ENCODE results near the gene ASB13.

Gene ASB13

DNA sequence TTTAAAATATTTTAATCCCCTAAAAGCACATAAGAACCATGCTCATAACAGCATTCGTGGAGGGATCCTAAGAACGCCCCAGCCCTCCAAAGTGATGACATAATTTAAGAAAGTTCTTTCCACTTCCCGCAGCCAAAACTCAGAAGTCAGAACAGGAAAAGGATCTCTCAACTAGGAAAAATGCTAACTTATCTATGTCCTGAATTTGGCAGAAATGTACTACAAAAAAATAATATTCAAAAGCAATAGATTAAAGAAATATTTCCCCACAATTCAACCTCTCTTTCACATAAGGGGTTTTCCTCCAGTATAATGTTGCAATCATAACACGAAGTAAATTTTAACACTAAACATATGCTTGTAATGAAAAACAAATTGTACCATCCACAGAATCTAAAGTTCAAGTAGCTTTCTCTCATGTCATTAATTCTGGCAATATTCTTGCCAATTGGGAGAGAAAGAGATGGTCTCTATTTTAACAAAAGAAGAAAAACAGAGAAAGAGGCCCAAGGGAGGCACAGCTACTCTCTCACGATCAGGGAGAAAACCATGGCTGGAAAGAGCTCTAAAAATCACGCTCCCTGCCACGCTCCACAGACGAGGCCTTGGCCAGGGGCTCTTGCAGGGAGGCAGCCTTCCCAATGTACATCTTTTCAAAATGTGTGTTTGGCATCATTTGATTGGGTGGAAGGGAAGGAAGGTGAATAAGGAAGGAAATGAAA, 22.9 kb downstream of the ASB13 start:
- no peaks in the 10 kb centered on the region for H3K9me3 ChIP-seq (replicated peaks; ENCODE audit: insufficient read depth, low read length)
- H3K27me3 ChIP-seq (replicated peaks; ENCODE audit: insufficient read depth, low read length): no peaks in the 10 kb centered on the region
- H3K4me2 ChIP-seq (ENCODE audit: low read depth, low read length): no peak overlapping the region
- no peaks in the 10 kb centered on the region for H3K9me2 ChIP-seq (replicated peaks; ENCODE audit: insufficient read depth, low read length)
- H3K4me1 ChIP-seq (ENCODE audit: low read length): no peaks in the 10 kb centered on the region
- no peak overlapping the region for H2AFZ ChIP-seq (ENCODE audit: low read length)
- TF ChIP-seq, protein P1, sequence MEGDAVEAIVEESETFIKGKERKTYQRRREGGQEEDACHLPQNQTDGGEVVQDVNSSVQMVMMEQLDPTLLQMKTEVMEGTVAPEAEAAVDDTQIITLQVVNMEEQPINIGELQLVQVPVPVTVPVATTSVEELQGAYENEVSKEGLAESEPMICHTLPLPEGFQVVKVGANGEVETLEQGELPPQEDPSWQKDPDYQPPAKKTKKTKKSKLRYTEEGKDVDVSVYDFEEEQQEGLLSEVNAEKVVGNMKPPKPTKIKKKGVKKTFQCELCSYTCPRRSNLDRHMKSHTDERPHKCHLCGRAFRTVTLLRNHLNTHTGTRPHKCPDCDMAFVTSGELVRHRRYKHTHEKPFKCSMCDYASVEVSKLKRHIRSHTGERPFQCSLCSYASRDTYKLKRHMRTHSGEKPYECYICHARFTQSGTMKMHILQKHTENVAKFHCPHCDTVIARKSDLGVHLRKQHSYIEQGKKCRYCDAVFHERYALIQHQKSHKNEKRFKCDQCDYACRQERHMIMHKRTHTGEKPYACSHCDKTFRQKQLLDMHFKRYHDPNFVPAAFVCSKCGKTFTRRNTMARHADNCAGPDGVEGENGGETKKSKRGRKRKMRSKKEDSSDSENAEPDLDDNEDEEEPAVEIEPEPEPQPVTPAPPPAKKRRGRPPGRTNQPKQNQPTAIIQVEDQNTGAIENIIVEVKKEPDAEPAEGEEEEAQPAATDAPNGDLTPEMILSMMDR (IDR thresholded peaks at IDR 0.05; ENCODE audit: low read length): no peak
- TF ChIP-seq EZH2 (optimal IDR thresholded peaks at IDR 0.05; ENCODE audit: low read depth, low read length) (no peak), EZH2phosphoT487 (IDR thresholded peaks at IDR 0.05; ENCODE audit: low read length) (no peak)
- no peak overlapping the region for H3K9ac ChIP-seq (ENCODE audit: low read length)
- no peaks in the 10 kb centered on the region for H3K36me3 ChIP-seq (replicated peaks; ENCODE audit: insufficient read depth, low read length)
- H3K79me2 ChIP-seq (ENCODE audit: low read length): no peaks in the 10 kb centered on the region
- H3F3A ChIP-seq (ENCODE audit: insufficient read depth, low read length): no peaks in the 10 kb centered on the region
- no peak overlapping the region for H3K4me3 ChIP-seq (ENCODE audit: low read length)
- no peak for DNase-seq
- no peak overlapping the region for H3K27ac ChIP-seq (ENCODE audit: low read length)
- H4K20me1 ChIP-seq (ENCODE audit: insufficient read depth, low read length): no peaks in the 10 kb centered on the region

DNA sequence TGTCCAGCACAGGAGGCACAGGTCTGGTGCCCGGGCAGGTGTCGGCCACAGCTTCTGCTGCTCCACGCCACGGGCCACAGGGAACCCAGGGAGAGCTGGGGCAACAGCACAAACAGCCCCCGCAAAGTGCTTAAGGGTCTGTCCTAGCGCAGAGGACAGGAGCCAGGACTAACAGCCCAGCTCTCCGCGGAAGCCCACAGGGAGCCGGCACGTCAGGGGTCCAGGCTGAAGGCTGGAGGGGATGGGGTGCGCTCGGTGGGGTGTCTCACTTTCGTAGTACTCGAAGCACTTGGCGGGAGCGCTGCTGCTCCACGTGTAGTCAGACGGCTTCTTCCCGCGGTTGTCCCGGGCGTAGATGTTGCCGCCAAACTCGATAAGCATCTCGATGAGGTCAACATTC, 24.9 kb downstream of the ASB13 start:
- H4K20me1 ChIP-seq (ENCODE audit: insufficient read depth, low read length): no peaks in the 10 kb centered on the region

DNA sequence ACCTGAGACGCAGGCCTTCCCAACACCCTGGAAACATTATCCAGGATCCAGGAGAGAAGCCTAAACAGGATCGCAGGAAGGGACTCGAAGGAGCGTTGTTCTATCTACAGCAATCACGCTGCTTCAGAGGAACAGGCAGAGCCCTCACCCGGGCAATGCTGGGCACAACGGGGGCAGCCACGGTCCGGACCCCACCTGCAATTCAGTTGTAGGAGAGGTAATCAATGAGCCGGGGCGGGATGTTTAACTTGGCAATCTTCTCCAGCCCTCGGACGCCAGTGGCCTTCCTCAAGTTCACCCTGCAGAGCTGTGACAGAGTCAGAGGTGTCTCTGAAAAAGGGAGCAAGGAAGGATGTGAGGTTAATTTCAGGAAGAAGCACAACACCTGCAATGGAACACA, 25.9 kb downstream of the ASB13 start:
- Histone ChIP-seq H3K4me2 (ENCODE audit: low read depth, low read length) (no peak overlapping the region), H3K9me2 (replicated peaks; ENCODE audit: insufficient read depth, low read length) (no peaks in the 10 kb centered on the region), H3K4me1 (ENCODE audit: low read length) (no peaks in the 10 kb centered on the region), H3K9me3 (replicated peaks; ENCODE audit: insufficient read depth, low read length) (no peaks in the 10 kb centered on the region), H3K27ac (ENCODE audit: low read length) (no peak overlapping the region), H3K79me2 (ENCODE audit: low read length) (no peaks in the 10 kb centered on the region), H3F3A (ENCODE audit: insufficient read depth, low read length) (no peaks in the 10 kb centered on the region), H4K20me1 (ENCODE audit: insufficient read depth, low read length) (no peaks in the 10 kb centered on the region), H3K36me3 (replicated peaks; ENCODE audit: insufficient read depth, low read length) (no peaks in the 10 kb centered on the region), H3K9ac (ENCODE audit: low read length) (no peak overlapping the region), H3K27me3 (replicated peaks; ENCODE audit: insufficient read depth, low read length) (no peaks in the 10 kb centered on the region), H3K4me3 (ENCODE audit: low read length) (no peak overlapping the region), H2AFZ (ENCODE audit: low read length) (no peak overlapping the region)
- TF ChIP-seq EZH2phosphoT487 (IDR thresholded peaks at IDR 0.05; ENCODE audit: low read length): no peak
- TF ChIP-seq EZH2 (optimal IDR thresholded peaks at IDR 0.05; ENCODE audit: low read depth, low read length): no peak
- TF ChIP-seq, protein P1 (IDR thresholded peaks at IDR 0.05; ENCODE audit: low read length): no peak
- no peak for DNase-seq

More for the DNA sequence above, 24.9 kb downstream of the ASB13 start:
- H3K4me1 ChIP-seq (ENCODE audit: low read length): no peaks in the 10 kb centered on the region
- TF ChIP-seq EZH2phosphoT487 (IDR thresholded peaks at IDR 0.05; ENCODE audit: low read length) (no peak), EZH2 (optimal IDR thresholded peaks at IDR 0.05; ENCODE audit: low read depth, low read length) (no peak)
- TF ChIP-seq, protein P1 (IDR thresholded peaks at IDR 0.05; ENCODE audit: low read length): no peak
- no peaks in the 10 kb centered on the region for H3K27me3 ChIP-seq (replicated peaks; ENCODE audit: insufficient read depth, low read length)
- H3K4me2 ChIP-seq (ENCODE audit: low read depth, low read length): no peak overlapping the region
- H3K36me3 ChIP-seq (replicated peaks; ENCODE audit: insufficient read depth, low read length): no peaks in the 10 kb centered on the region
- H3K79me2 ChIP-seq (ENCODE audit: low read length): no peaks in the 10 kb centered on the region
- H3K27ac ChIP-seq (ENCODE audit: low read length): no peak overlapping the region
- no peak overlapping the region for H3K4me3 ChIP-seq (ENCODE audit: low read length)
- DNase-seq: no peak
- no peaks in the 10 kb centered on the region for H3K9me3 ChIP-seq (replicated peaks; ENCODE audit: insufficient read depth, low read length)
- H3K9ac ChIP-seq (ENCODE audit: low read length): no peak overlapping the region
- H2AFZ ChIP-seq (ENCODE audit: low read length): no peak overlapping the region
- no peaks in the 10 kb centered on the region for H3K9me2 ChIP-seq (replicated peaks; ENCODE audit: insufficient read depth, low read length)
- H3F3A ChIP-seq (ENCODE audit: insufficient read depth, low read length): no peaks in the 10 kb centered on the region
